GM21447 (cell line): ENCODE results near the gene TLCD1.

Experiments used
- ATAC-seq: cut with Tn5 transposase; IDR thresholded peaks from one replicate; pipeline ENCODE4 v1.9.1; 2021; ENCODE audit not compliant: unreplicated experiment

TLCD1 gene

DNA sequence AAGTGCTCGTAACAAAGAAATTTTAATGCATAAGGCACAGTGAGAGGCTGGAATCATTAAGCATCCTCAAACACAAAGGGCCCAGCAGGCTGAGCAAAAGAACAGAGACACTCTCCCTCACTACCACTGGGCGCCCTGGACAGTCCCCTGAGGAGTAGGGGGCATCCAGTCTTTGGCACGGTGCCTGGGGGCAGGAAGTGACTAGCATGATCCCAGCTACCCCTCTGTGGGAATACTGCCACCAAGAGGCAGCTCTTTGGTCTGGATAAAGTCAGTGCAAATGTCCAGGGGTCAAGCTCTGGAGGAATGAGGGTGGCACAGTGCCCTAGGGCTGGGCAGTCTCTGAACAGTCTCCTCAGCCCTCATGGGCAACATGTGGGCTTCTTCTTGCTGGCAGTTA lies 11.8 kb downstream of the TLCD1 start:
- ATAC-seq = no peak

DNA sequence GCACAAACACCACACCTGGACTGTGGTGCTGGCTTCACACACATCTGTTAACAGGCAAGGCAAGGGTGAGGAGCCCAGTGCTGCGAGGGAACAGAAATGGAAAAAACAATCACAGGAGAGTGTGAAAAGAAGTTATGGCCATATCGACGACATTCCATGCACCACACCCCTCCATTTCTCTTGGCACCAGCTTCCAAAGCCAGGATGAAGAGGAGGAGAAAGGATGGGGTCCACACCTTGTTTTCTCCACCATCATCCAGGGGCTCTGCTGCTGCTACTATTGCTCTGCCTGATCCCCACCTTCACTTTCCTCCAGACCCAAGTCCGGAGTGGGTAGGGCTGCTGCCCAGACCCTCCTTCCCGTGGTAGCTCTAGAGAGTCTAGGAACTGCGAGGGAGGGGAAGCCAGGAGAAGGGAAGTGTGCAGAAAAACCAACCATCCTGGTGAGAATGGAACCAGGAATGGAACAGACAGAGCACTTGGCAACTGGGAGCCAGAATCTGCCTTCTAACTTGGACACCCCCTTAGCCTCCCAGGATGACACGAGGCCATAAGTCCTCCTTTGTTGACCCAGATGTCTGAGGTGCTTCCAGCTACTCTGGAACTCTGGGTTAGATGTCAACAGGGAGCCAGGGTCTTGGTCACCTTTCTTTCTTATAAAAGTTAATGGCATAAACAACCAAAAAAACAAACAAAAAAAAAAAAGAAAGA lies 13.2 kb downstream of the TLCD1 start:
- no peak for ATAC-seq

- peak; percentile 29 for ATAC-seq
Measured at GRCh38 chr17:28712032-28712704, 13.9 kb downstream of the TLCD1 start.

GRCh38 chr17:28711723-28712031 lies 14.4 kb downstream of the TLCD1 start, which contains the start of gene PROCA1:
PROCA1 (minus strand) TSS chr17:28711888; CDS start chr17:28711660, 228 bp downstream.
- ATAC-seq = no peak

DNA sequence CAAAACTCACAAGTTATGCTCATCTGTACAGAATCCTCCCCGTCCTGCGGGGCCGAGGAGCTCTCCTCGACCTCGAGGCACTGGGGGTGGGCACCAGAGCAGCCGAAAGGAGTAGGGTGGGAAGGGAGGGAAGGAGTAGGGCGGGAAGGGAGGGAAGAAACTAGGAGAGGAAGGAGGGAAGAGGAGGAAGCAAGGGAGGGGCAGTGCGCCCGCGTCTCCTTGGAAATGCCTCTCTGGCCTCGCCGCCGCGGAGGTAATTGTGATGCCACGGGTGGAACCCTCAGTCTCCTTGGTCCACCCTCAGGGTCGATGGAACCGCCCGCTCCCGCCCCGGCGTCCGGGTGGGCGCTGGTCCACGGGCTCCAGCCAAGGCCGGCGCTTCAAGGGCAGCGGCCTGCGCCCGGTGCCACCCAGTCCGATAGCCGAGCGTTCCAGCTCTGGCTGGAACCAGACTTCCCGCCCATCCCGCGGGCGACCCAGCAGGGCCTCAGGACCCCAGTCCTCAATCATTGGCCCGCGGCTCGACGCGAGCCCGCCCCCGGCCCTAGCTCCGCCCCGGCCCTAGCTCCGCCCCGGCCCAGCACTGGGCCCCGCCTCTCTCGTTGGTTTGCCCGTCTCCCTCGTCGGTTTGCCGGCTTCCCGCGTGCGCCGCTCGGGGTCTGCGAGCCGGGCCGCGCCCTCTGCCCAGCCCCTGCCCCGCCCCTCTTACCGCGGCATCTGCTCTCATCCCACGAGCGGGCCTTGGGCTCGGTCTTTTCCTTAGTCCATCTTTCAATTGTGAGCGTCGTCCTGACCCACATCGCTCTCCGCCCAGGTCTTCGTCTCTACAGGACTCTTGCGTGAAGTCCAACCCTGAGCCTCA lies 14.9 kb downstream of the TLCD1 start:
- peak; percentile 68 for ATAC-seq

DNA sequence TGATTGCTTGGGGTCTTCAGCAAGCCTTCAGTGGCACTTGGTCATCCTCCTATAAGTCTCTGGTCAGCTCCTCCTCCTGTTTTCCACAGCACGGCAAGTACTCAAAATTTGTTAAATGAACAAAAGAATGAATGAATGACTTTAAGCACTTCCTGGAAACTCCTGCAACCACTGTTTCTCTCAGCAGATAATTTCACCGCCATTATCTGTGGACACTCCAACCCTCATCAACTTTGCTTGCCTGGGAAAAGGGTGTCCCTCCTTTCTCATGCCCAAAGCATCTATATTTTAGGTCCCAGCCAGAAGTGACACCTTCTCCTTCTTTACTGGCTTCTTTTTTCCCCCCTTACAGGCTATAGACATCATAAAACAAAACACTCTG lies 18.7 kb downstream of the TLCD1 start:
- no peak for ATAC-seq

DNA sequence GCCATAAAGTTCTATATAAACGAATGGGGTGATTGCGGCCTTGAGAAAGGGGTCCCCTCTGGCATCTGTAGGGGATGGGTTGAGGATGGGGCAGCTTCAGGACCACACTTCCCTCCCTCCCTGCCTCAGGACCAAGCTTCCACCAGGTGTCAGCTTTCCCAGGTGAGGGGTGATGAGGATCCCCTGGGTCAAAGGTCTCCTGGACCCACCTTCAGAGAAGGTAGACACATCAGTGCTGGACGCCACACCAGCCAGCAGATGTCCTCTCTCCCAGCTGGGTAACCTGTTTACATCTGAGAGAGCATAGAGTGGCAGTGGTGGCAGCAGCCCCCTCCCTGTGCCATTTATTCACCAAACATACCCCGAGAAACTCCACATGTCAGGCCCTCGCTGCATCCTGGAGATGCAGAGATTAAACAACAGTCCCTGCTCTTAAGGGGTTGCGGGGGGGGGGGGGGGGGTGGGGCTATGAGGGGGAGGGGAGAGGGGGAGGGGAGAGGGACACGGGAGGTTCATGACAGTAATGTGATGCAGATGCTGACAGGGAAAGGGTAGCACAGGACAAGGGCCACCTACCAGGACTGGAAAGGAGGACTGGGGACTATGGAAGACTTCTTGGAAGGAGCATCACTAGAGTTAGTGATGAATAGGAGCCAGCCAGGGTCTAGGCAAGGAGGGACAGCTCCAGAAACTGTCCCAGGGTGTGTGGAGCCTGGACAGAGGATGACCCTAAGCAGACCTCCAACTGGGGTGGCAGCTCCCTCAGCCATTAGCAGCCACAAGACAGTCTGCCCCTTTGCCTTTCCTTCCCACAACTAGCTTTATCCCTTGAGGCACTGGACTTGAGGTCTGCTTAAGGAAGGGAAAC lies 19.3 kb downstream of the TLCD1 start:
- no peak for ATAC-seq

GRCh38 chr17:28705728-28706334 lies 20.2 kb downstream of the TLCD1 start:
- ATAC-seq = no peak

DNA sequence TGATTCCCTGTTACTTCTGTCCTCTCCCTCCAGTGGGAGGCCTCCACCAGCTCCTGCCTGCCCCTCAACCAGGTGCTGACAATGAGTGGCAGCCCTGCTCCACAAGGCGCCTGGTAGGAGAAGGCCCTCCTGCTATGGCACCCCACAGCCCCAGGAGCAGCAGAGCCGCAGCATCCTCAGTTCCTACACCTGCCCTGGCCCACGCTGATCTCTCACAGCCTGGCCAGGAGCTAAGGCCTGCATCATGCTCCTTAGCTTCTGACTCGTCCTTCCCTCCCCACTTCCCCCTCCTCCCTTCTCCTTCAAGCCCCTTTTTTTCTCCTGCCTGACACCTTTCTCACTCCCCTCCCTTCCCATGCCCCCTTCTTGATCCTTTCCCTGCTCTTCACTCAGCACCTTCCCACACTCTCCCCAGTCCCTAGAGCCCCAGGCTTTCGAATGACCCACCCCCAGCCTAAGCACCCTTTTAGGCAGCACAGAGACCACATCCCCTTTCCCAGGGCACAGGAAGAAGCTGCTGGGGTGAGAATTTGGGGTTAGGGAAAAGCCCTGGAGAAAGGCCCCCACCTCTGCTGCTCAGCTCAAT lies 20.9 kb downstream of the TLCD1 start:
- no peak for ATAC-seq

DNA sequence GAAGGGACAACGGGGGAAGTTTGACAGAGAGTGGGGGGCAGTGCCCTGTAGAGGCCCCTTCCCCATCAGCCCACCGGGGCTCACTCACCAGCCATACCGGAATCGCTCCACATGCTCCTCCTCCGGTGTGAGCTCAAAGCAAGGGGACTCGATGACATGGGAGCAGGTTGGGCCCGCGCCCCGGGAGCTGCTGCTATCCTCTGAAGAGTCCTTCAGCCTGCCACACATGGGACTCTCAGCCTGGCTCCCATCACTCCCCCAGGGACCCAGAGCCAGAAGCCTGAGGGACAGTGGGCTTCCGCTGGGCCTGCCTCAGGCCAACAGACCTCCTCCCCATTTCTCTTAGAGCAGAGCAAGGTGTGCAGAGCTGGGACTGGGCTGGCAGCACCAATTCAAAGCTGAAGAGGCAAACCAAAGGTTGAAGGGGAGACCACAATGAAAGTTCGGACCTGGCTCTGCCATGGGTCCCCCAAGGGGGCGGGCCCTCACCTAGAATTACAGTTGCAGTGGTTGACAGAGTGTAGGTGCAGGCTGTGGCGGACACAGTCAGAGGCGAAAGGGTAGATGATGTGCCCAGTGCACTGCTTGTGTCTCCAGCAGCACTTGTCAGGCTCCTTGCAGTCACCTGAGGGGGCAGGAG lies 21.7 kb downstream of the TLCD1 start:
- ATAC-seq = no peak

DNA sequence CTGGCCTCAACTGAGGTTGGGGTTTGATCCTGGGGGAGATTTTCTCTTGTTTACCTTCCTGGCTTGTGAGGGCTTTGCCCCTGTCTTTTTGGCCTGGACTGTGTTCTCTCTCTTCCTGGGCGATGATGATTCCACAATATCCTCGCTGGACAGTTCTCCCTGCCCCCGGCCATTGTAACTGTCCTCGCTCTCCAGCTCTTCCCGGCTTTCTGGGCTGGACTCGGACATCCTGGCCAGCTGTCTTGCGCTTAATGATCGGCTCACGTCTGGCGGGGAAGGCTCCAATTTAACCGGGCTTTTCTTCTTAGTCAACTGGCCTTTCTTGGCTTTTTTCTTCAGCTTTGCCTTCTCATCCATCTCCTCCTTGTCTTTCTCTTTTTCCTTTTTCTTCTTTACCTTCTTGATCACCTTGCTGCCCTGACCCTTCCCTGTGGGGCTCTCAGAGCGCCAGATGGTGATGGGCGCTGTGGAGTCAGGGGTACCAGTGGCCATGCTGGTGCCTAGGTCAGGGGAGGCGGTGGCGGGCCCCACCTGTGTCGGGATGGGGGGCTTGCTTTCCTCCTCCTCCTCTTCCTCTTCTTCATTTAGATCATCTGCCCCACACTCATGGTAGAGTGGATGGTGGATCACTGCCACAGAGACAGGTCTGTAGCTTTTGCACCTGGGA lies 22.3 kb downstream of the TLCD1 start:
- ATAC-seq = no peak

GRCh38 chr17:28702752-28703150 lies 23.3 kb downstream of the TLCD1 start:
- no peak for ATAC-seq

GRCh38 chr17:28702026-28702751 lies 23.8 kb downstream of the TLCD1 start:
- no peak for ATAC-seq

GRCh38 chr17:28700830-28701492 lies 25.1 kb downstream of the TLCD1 start:
- ATAC-seq = no peak

GRCh38 chr17:28700278-28700677 lies 25.8 kb downstream of the TLCD1 start:
- ATAC-seq = no peak

- ATAC-seq = no peak
Measured at GRCh38 chr17:28698253-28698941, 27.6 kb downstream of the TLCD1 start.

- ATAC-seq = no peak
Measured at GRCh38 chr17:28693869-28694268, 32.2 kb downstream of the TLCD1 start.
